Lung (tissue), 12 donors: ENCODE results near the gene IRF7. TPM values are rescaled to one million over a fixed set of nuclear protein-coding genes. Genes with fewer than 3 reads are reported as not detected.
"Not testable (repeated sequence)": the region's sequence is repeated elsewhere in the genome, so short reads cannot be mapped to it uniquely, and the experiment has no call there.

Experiments used
- ATAC-seq: fragments of 200-7000 bp; cut with Tn5 transposase; one replicate; pipeline ENCODE4 v1.9.1; 2020; ENCODE audit warnings: moderate number of reproducible peaks; ENCODE audit not compliant: insufficient read depth, low FRiP score
- DNase-seq, 3 donors: peaks; one replicate each; pipeline ENCODE4 v3.0.0-alpha.2; 2013 to 2017
- H3K27ac ChIP-seq, 2 donors: one replicate each; pipeline ENCODE4 v1.5.1; 2013; ENCODE audit warnings: mild to moderate bottlenecking in 2 of 2, moderate library complexity in 2 of 2, control low read depth in 1 of 2, inconsistent platforms in 1 of 2, low read depth in 1 of 2, low read length in 1 of 2
- H3K27me3 ChIP-seq, 3 donors: one replicate each; pipeline ENCODE4 v1.5.1; 2013; ENCODE audit warnings: low read length in 2 of 3; ENCODE audit not compliant: control insufficient read depth in 3 of 3, insufficient read depth in 3 of 3
- H3K36me3 ChIP-seq, 4 donors: one replicate each; pipeline ENCODE4 v1.5.1; 2013; ENCODE audit warnings: low read length in 4 of 4, mild to moderate bottlenecking in 1 of 4, moderate library complexity in 1 of 4; ENCODE audit not compliant: control insufficient read depth in 4 of 4, insufficient read depth in 4 of 4
- H3K4me1 ChIP-seq, 5 donors: one replicate each; pipeline ENCODE4 v1.5.1; 2013; ENCODE audit warnings: low read length in 5 of 5, mild to moderate bottlenecking in 2 of 5, moderate library complexity in 1 of 5; ENCODE audit not compliant: control insufficient read depth in 5 of 5, insufficient read depth in 5 of 5
- H3K4me3 ChIP-seq: one replicate; pipeline ENCODE4 v1.5.1; 2013; ENCODE audit warnings: mild to moderate bottlenecking, control low read depth, moderate library complexity
- H3K9ac ChIP-seq, 2 donors: one replicate each; pipeline ENCODE4 v1.5.1; 2013; ENCODE audit warnings: low read length in 2 of 2, control low read depth in 1 of 2; ENCODE audit not compliant: insufficient read depth in 1 of 2
- H3K9me3 ChIP-seq, 4 donors: one replicate each; pipeline ENCODE4 v1.5.1; 2013; ENCODE audit warnings: low read length in 3 of 4, mild to moderate bottlenecking in 1 of 4, moderate library complexity in 1 of 4; ENCODE audit not compliant: control insufficient read depth in 4 of 4, insufficient read depth in 3 of 4
- CTCF ChIP-seq: IDR thresholded peaks from 2 replicates; pipeline ENCODE4 v1.5.1; 2012; ENCODE audit warnings: mild to moderate bottlenecking; ENCODE audit errors: control extremely low read depth, extremely low read depth
- WGBS, 2 donors: extraction: QIAGEN DNeasy Blood & Tissue Kit; methylation state at CpG; one replicate each; pipeline ENCODE4 v1.1.7; 2013; 5-methylcytosine and 5-hydroxymethylcytosine counted together
- polyA plus RNA-seq, 2 donors: library from polyadenylated mRNA; stranded (reverse); fragments of 200-250 nt; gene quantifications; one replicate each; pipeline ENCODE4 v1.2.1, GENCODE V29; 2013
- total RNA-seq, 2 donors: library from RNA; depleted of rRNA in 1 of 2; stranded (reverse); fragments of >200 nt in 1 of 2; gene quantifications; one replicate each; pipeline ENCODE4 v1.2.1, GENCODE V29; 2014 to 2021
- donor health status: control.
- donor health status: control.
- donor health status: Bipolar disorder and iron deficiency.
- donor health status: healthy.
- donor health status: DM: yes; HTN: yes; CAD: no.

Gene IRF7
- total and polyA plus RNA-seq, 4 donors, result 24.7 to 68.3 (median 52.8) TPM

DNA sequence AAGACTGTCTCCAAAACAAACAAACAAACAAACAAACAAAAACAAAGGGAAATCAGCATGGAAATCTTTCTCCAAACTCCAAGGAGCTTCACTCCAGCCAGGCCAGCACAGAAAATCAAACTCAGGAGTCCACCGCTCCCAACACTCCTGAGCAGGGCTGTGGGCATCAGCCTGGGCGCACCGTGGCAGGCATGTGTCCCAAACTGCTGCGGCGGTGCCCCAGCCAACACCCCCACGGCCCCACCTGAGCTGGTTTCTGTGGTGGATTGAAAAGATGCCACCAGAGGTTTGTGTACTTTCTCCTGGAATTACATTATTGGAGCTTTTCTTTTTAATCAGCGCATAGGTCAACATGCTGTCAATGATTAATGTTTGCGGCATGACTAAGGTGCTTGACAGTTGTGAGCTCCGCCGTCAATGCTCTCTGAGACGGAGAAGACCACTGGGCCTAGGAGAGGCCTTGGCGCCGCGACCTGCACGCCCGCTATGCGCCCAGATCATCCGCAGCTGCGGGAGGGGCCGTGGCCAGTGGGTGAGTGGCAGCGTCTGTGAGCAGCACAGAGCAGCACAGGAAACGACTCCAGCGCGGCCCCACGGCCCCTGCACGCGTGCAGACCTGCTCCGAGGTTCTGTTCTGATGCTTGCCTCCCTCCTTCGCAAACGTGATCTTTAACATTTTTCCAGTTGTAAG, 39.4 kb upstream of the IRF7 start:
- ATAC-seq (no peak), DNase-seq (peak in 2 of 3 donors; percentile 24 to 57)
- Histone ChIP-seq H3K9me3 (peaks cover 0 to 4% (median 0%) of the 10 kb centered on the region in 4 donors), H3K4me3 (no peak overlapping the region), H3K27me3 (no peaks in the 10 kb centered on the region), H3K4me1 (peaks cover 0 to 2% (median 0%) of the 10 kb centered on the region in 5 donors), H3K9ac (no peak overlapping the region), H3K27ac (no peak overlapping the region), H3K36me3 (peaks cover 0 to 28% (median 4%) of the 10 kb centered on the region in 4 donors)
- 81 to 84% methylated on average over 30 of the region's 30 CpGs for WGBS, 2 donors
- TF ChIP-seq CTCF, result no peak

DNA sequence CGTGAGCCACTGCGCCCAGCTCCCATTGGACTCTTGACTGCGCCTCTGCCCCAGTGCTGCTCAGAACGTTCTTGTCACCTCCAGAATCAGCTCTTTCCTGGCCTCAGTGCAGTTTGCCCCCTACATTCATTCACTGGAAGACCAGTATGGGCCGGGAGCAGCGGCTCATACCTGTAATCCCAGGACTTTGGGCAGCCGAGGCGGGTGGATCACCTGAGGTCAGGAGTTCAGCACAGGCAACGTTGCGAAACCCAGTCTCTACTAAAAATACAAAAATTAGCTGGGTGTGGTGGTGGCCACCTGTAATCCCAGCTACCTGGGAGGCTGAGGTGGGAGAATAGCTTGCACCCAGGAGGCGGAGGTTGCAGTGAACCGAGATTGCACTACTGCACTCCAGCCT, 38.7 kb upstream of the IRF7 start:
- not testable (repeated sequence) for H3K9me3 ChIP-seq, H3K4me3 ChIP-seq, H3K27ac ChIP-seq, DNase-seq, ATAC-seq, H3K9ac ChIP-seq, H3K27me3 ChIP-seq, H3K4me1 ChIP-seq
- H3K36me3 ChIP-seq, result peaks cover 0 to 26% (median 1%) of the 10 kb centered on the region in 4 donors
- 89 to 95% methylated on average over 12 of the region's 12 CpGs for WGBS, 2 donors

DNA sequence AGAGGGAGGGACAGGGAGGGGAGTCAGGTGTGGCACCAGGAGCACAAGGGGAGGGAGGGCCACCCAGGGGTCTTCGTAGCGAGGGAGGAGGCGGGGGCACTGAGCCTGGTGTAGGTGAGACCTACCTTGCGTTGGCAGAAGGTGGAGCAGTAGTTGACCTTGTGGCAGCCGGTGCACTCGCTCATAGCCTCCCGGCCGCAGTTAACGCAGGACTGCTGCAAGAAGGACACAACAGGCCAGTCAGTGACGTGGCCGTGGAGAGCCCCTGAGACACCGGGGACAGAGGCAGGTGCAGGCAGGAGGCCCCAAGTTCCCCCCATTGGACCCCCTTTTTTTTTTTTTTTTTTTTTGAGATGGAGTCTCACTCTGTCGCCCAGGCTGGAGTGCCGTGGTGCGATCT, 38.1 kb upstream of the IRF7 start:
- Histone ChIP-seq H3K4me3 (no peak overlapping the region), H3K27ac (no peak overlapping the region), H3K36me3 (peaks cover 0 to 25% (median 0%) of the 10 kb centered on the region in 4 donors), H3K4me1 (peaks cover 0 to 2% (median 0%) of the 10 kb centered on the region in 5 donors), H3K27me3 (no peaks in the 10 kb centered on the region), H3K9me3 (peaks cover 0 to 4% (median 0%) of the 10 kb centered on the region in 4 donors), H3K9ac (no peak overlapping the region)
- DNase-seq (no peak), ATAC-seq (no peak)
- WGBS, 2 donors, result 93 to 96% methylated on average over 15 of the region's 15 CpGs
- TF ChIP-seq CTCF, result no peak

GRCh38 chr11:653136-653535, 37.4 kb upstream of the IRF7 start:
- H3K9ac ChIP-seq, H3K27me3 ChIP-seq, H3K4me1 ChIP-seq, H3K4me3 ChIP-seq, H3K9me3 ChIP-seq, ATAC-seq, H3K27ac ChIP-seq, DNase-seq: not testable (repeated sequence)
- peaks cover 0 to 22% (median 1%) of the 10 kb centered on the region in 4 donors for H3K36me3 ChIP-seq
- WGBS, 2 donors, result 68 to 77% methylated on average over 14 of the region's 14 CpGs
